Liver (tissue), 9 donors: Measurements from ENCODE around the gene DCUN1D1. TPM values are rescaled to one million over a fixed set of nuclear protein-coding genes. Genes with fewer than 3 reads are reported as not detected.

Source experiments
- DNase-seq: peaks from one replicate; pipeline ENCODE4 v3.0.0-alpha.2; 2017; ENCODE audit warnings: low spot score
- H3K27ac ChIP-seq, 2 donors: one replicate each; pipeline ENCODE4 v1.7.0; 2013; ENCODE audit warnings: inconsistent platforms in 2 of 2, low read length in 2 of 2, control low read depth in 1 of 2, low read depth in 1 of 2, mild to moderate bottlenecking in 1 of 2
- H3K27me3 ChIP-seq, 4 donors: one replicate each; pipeline versions ENCODE4 v1.6.1 to v1.7.0; 2013; ENCODE audit warnings: low read length in 3 of 4, inconsistent platforms in 1 of 4, mild to moderate bottlenecking in 1 of 4, moderate library complexity in 1 of 4; ENCODE audit not compliant: control insufficient read depth in 4 of 4, insufficient read depth in 4 of 4
- H3K36me3 ChIP-seq, 4 donors: one replicate each; pipeline versions ENCODE4 v1.6.1 to v1.7.0; 2013; ENCODE audit warnings: low read length in 3 of 4, mild to moderate bottlenecking in 3 of 4, low read depth in 1 of 4, moderate library complexity in 1 of 4; ENCODE audit not compliant: control insufficient read depth in 4 of 4, insufficient read depth in 3 of 4
- H3K4me1 ChIP-seq, 4 donors: one replicate each; pipeline versions ENCODE4 v1.6.1 to v1.7.0; 2013; ENCODE audit warnings: low read length in 3 of 4, mild to moderate bottlenecking in 3 of 4, moderate library complexity in 1 of 4; ENCODE audit not compliant: control insufficient read depth in 4 of 4, insufficient read depth in 4 of 4
- H3K4me3 ChIP-seq, 3 donors: one replicate each; pipeline versions ENCODE4 v1.6.1 to v1.7.0; 2013; ENCODE audit warnings: low read length in 3 of 3, control low read depth in 1 of 3, low read depth in 1 of 3, mild to moderate bottlenecking in 1 of 3
- H3K9ac ChIP-seq, 2 donors: one replicate each; pipeline ENCODE4 v1.7.0; 2013; ENCODE audit warnings: low read length in 2 of 2, mild to moderate bottlenecking in 2 of 2, moderate library complexity in 2 of 2, control low read depth in 1 of 2, low read depth in 1 of 2
- H3K9me3 ChIP-seq, 4 donors: one replicate each; pipeline versions ENCODE4 v1.6.1 to v1.7.0; 2013; ENCODE audit warnings: low read length in 3 of 4; ENCODE audit not compliant: control insufficient read depth in 4 of 4
- ATF3 ChIP-seq: IDR thresholded peaks from 2 replicates; pipeline ENCODE4 v1.6.1; 2016; ENCODE audit warnings: antibody characterized with exemption
- FOXA2 ChIP-seq: IDR thresholded peaks from 2 replicates; pipeline ENCODE4 v1.6.1; 2016; ENCODE audit warnings: antibody characterized with exemption
- GABPA ChIP-seq, 2 donors: IDR thresholded peaks in 1 of 2; conservative IDR thresholded peaks in 1 of 2; 2 replicates each; pipeline ENCODE4 v1.6.1; 2016; ENCODE audit warnings: antibody characterized with exemption in 2 of 2, mild to moderate bottlenecking in 1 of 2, moderate library complexity in 1 of 2
- HNF4A ChIP-seq, 2 donors: conservative IDR thresholded peaks; 2 replicates each; pipeline ENCODE4 v1.6.1; 2016; ENCODE audit warnings: antibody characterized with exemption in 2 of 2, mild to moderate bottlenecking in 2 of 2
- HNF4G ChIP-seq: IDR thresholded peaks from 2 replicates; pipeline ENCODE4 v1.6.1; 2016; ENCODE audit warnings: antibody characterized with exemption
- JUND ChIP-seq, 2 donors: IDR thresholded peaks; 2 replicates each; pipeline ENCODE4 v1.6.1; 2016; ENCODE audit warnings: antibody characterized with exemption in 2 of 2
- REST ChIP-seq: IDR thresholded peaks from 2 replicates; pipeline ENCODE4 v1.6.1; 2016; ENCODE audit warnings: antibody characterized with exemption, mild to moderate bottlenecking
- RXRA ChIP-seq, 2 donors: IDR thresholded peaks; 2 replicates each; pipeline ENCODE4 v1.6.1; 2017 to 2018; ENCODE audit warnings: antibody characterized with exemption in 2 of 2, mild to moderate bottlenecking in 1 of 2
- TAF1 ChIP-seq: conservative IDR thresholded peaks from 2 replicates; pipeline ENCODE4 v1.6.1; 2016; ENCODE audit warnings: antibody characterized with exemption, mild to moderate bottlenecking
- ZBTB33 ChIP-seq: IDR thresholded peaks from 2 replicates; pipeline ENCODE4 v1.6.1; 2016; ENCODE audit warnings: antibody characterized with exemption
- WGBS: extraction: QIAGEN DNeasy Blood & Tissue Kit; methylation state at CpG from one replicate; pipeline ENCODE4 v1.1.7; 2013; 5-methylcytosine and 5-hydroxymethylcytosine counted together
- polyA plus RNA-seq, 2 donors: library from polyadenylated mRNA; stranded (reverse) in 1 of 2; unstranded in 1 of 2; fragments of 200-250 nt in 1 of 2; fragments of >200 nt in 1 of 2; fragmentation: Nextera tagmentation in 1 of 2; extraction: Ambion mirVana in 1 of 2; gene quantifications; one replicate each; pipeline versions ENCODE4 v1.2.1 to v1.2.3, GENCODE V29; 2013 to 2015
- total RNA-seq, 2 donors: library from RNA; depleted of rRNA; stranded (reverse); fragments of >200 nt; gene quantifications; one replicate each; pipeline ENCODE4 v1.2.3, GENCODE V29; 2014
- donor health status: healthy.
- donor health status: healthy.
- donor health status: healthy.
- donor health status: healthy.
- donor health status: healthy.

Gene DCUN1D1
- total and polyA plus RNA-seq, 4 donors, result 9.1 to 56.0 (median 23.5) TPM

GRCh38 chr3:182906036-182906435 is 74.3 kb downstream of the DCUN1D1 start:
- Histone ChIP-seq H3K27me3 (no peaks in the 10 kb centered on the region), H3K27ac (no peak overlapping the region), H3K36me3 (peaks cover 2 to 16% (median 6%) of the 10 kb centered on the region in 4 donors), H3K4me1 (peaks cover 0 to 2% (median 0%) of the 10 kb centered on the region in 4 donors), H3K9ac (no peak overlapping the region), H3K4me3 (no peak overlapping the region), H3K9me3 (no peaks in the 10 kb centered on the region)
- DNase-seq, result no peak
- TF ChIP-seq GABPA (IDR thresholded peaks at IDR 0.05 in 1 of 2, conservative IDR thresholded peaks at IDR 0.05 in 1 of 2) (no peak), ATF3 (no peak), JUND (IDR thresholded peaks at IDR 0.05) (no peak), REST (no peak), HNF4A (conservative IDR thresholded peaks at IDR 0.05) (no peak), FOXA2 (no peak), HNF4G (no peak), ZBTB33 (no peak)
- 96% methylated on average over 1 of the region's 1 CpG for WGBS

GRCh38 chr3:182905623-182906022 is 74.7 kb downstream of the DCUN1D1 start:
- no peaks in the 10 kb centered on the region for H3K27me3 ChIP-seq
- DNase-seq, result no peak
- no peak overlapping the region for H3K4me3 ChIP-seq
- peaks cover 2 to 16% (median 6%) of the 10 kb centered on the region in 4 donors for H3K36me3 ChIP-seq
- TF ChIP-seq ATF3, result no peak
- no peak for TF ChIP-seq HNF4G
- TF ChIP-seq RXRA (IDR thresholded peaks at IDR 0.05), result no peak
- no peak for TF ChIP-seq TAF1
- TF ChIP-seq HNF4A (conservative IDR thresholded peaks at IDR 0.05), result no peak
- TF ChIP-seq ZBTB33, result no peak
- TF ChIP-seq JUND (IDR thresholded peaks at IDR 0.05), result no peak
- TF ChIP-seq FOXA2, result no peak
- WGBS, result 98% methylated on average over 4 of the region's 4 CpGs
- H3K27ac ChIP-seq, result no peak overlapping the region
- no peaks in the 10 kb centered on the region for H3K9me3 ChIP-seq
- H3K4me1 ChIP-seq, result peaks cover 0 to 2% (median 0%) of the 10 kb centered on the region in 4 donors
- no peak overlapping the region for H3K9ac ChIP-seq
